Measurements from ENCODE around the gene IQGAP2. TPM values are rescaled to one million over a fixed set of nuclear protein-coding genes. Genes with fewer than 3 reads are reported as not detected.

Gene IQGAP2
- polyA plus RNA-seq, 2 donors = 1.4 to 2.0 TPM

GRCh38 chr5:76489877-76490688, 87.0 kb downstream of the IQGAP2 start:
- H3K27me3 ChIP-seq (ENCODE audit: control insufficient read depth in 1 of 2, insufficient read depth in 2 of 2, low read length in 2 of 2) = no peaks in the 10 kb centered on the region
- 89 to 90% methylated on average over 7 of the region's 7 CpGs for WGBS, 2 donors
- H3K27ac ChIP-seq (ENCODE audit: low read depth in 2 of 2, low read length in 1 of 2) = no peak overlapping the region
- no peaks in the 10 kb centered on the region for H3K4me1 ChIP-seq (ENCODE audit: control insufficient read depth in 2 of 2, insufficient read depth in 2 of 2, low read length in 1 of 2)
- no peak overlapping the region for H3K4me3 ChIP-seq (ENCODE audit: low read depth in 1 of 2, low read length in 2 of 2)
- no peaks in the 10 kb centered on the region for H3K36me3 ChIP-seq (ENCODE audit: control insufficient read depth in 2 of 2, insufficient read depth in 2 of 2, low read length in 1 of 2)
- H3K9me3 ChIP-seq (ENCODE audit: control insufficient read depth in 2 of 2, insufficient read depth in 1 of 2, low read depth in 1 of 2, low read length in 1 of 2) = no peaks in the 10 kb centered on the region

DNA sequence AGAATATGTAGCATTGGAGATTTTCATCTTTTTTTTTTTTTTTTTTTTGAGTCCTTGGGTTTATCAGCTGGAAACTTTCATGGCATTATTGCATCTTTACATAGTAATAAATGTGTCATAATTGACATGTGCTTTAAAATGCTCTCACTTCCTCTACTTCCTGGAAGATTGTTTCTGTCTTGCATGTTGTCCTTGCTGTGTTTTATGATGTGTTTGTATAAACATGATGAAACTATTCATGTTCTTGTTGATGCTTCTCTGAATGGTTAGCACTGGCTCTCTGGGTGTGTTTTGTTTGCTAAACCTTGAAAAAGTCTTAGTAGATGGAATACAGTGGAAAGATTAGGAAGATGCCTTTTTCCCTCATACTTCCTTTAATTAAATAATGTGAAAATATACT, 87.9 kb downstream of the IQGAP2 start:
- Histone ChIP-seq H3K4me1 (ENCODE audit: control insufficient read depth in 2 of 2, insufficient read depth in 2 of 2, low read length in 1 of 2) (no peaks in the 10 kb centered on the region), H3K9me3 (ENCODE audit: control insufficient read depth in 2 of 2, insufficient read depth in 1 of 2, low read depth in 1 of 2, low read length in 1 of 2) (no peaks in the 10 kb centered on the region), H3K36me3 (ENCODE audit: control insufficient read depth in 2 of 2, insufficient read depth in 2 of 2, low read length in 1 of 2) (no peaks in the 10 kb centered on the region), H3K27ac (ENCODE audit: low read depth in 2 of 2, low read length in 1 of 2) (no peak overlapping the region), H3K27me3 (ENCODE audit: control insufficient read depth in 1 of 2, insufficient read depth in 2 of 2, low read length in 2 of 2) (no peaks in the 10 kb centered on the region), H3K4me3 (ENCODE audit: low read depth in 1 of 2, low read length in 2 of 2) (no peak overlapping the region)

DNA sequence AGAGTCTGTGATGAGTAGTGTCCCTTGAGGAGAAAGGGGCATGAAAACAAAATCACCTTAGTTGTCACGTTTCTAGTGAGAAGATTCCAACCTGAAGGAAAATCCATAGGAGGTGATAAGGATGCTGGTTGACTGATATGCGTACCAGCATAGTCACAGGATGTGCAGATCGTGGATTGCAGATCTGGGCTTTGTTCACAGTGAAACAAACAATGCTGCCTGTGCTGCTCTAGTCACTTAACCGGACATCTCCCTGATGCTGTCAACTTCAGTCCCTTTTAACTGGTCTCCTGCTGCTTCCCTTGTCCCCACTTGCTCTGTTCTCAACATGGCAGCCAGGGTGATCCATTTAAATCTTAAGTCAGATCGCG, 89.7 kb downstream of the IQGAP2 start:
- no peaks in the 10 kb centered on the region for H3K4me1 ChIP-seq (ENCODE audit: control insufficient read depth in 2 of 2, insufficient read depth in 2 of 2, low read length in 1 of 2)
- H3K4me3 ChIP-seq (ENCODE audit: low read depth in 1 of 2, low read length in 2 of 2) = no peak overlapping the region
- H3K9me3 ChIP-seq (ENCODE audit: control insufficient read depth in 2 of 2, insufficient read depth in 1 of 2, low read depth in 1 of 2, low read length in 1 of 2) = no peaks in the 10 kb centered on the region
- no peak overlapping the region for H3K27ac ChIP-seq (ENCODE audit: low read depth in 2 of 2, low read length in 1 of 2)
- 81 to 85% methylated on average over 6 of the region's 6 CpGs for WGBS, 2 donors
- H3K27me3 ChIP-seq (ENCODE audit: control insufficient read depth in 1 of 2, insufficient read depth in 2 of 2, low read length in 2 of 2) = no peaks in the 10 kb centered on the region
- no peaks in the 10 kb centered on the region for H3K36me3 ChIP-seq (ENCODE audit: control insufficient read depth in 2 of 2, insufficient read depth in 2 of 2, low read length in 1 of 2)

- H3K4me1 ChIP-seq (ENCODE audit: control insufficient read depth in 2 of 2, insufficient read depth in 2 of 2, low read length in 1 of 2) = no peaks in the 10 kb centered on the region
- H3K4me3 ChIP-seq (ENCODE audit: low read depth in 1 of 2, low read length in 2 of 2) = no peak overlapping the region
- no peaks in the 10 kb centered on the region for H3K36me3 ChIP-seq (ENCODE audit: control insufficient read depth in 2 of 2, insufficient read depth in 2 of 2, low read length in 1 of 2)
- no peaks in the 10 kb centered on the region for H3K27me3 ChIP-seq (ENCODE audit: control insufficient read depth in 1 of 2, insufficient read depth in 2 of 2, low read length in 2 of 2)
- H3K9me3 ChIP-seq (ENCODE audit: control insufficient read depth in 2 of 2, insufficient read depth in 1 of 2, low read depth in 1 of 2, low read length in 1 of 2) = no peaks in the 10 kb centered on the region
- WGBS, 2 donors = 84 to 88% methylated on average over 8 of the region's 8 CpGs
- H3K27ac ChIP-seq (ENCODE audit: low read depth in 2 of 2, low read length in 1 of 2) = no peak overlapping the region
Observed at GRCh38 chr5:76493190-76493837, 90.2 kb downstream of the IQGAP2 start.

GRCh38 chr5:76494201-76494600, 91.1 kb downstream of the IQGAP2 start:
- Histone ChIP-seq H3K36me3 (ENCODE audit: control insufficient read depth in 2 of 2, insufficient read depth in 2 of 2, low read length in 1 of 2) (no peaks in the 10 kb centered on the region), H3K9me3 (ENCODE audit: control insufficient read depth in 2 of 2, insufficient read depth in 1 of 2, low read depth in 1 of 2, low read length in 1 of 2) (no peaks in the 10 kb centered on the region), H3K27me3 (ENCODE audit: control insufficient read depth in 1 of 2, insufficient read depth in 2 of 2, low read length in 2 of 2) (no peaks in the 10 kb centered on the region), H3K4me1 (ENCODE audit: control insufficient read depth in 2 of 2, insufficient read depth in 2 of 2, low read length in 1 of 2) (no peaks in the 10 kb centered on the region), H3K27ac (ENCODE audit: low read depth in 2 of 2, low read length in 1 of 2) (no peak overlapping the region), H3K4me3 (ENCODE audit: low read depth in 1 of 2, low read length in 2 of 2) (no peak overlapping the region)
- 91 to 93% methylated on average over 4 of the region's 4 CpGs for WGBS, 2 donors

DNA sequence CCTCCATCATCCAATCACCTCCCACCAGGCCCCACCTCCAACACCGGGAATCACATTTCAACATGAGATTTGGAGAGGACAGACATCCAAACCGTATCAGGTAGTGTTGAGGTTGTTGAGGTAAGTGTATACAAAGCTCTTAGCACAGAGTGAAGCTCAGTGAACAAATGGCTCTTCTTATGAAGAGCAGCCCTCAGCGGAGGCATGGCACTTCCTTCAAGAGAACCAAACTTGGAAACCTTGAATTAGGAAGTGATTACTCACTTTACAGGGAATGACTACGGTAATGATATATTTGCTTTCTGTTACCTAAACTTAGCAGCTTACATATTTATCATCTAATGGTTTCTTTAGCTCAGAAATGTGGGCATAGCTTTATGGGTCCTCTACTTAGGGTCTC, 92.8 kb downstream of the IQGAP2 start:
- H3K27me3 ChIP-seq (ENCODE audit: control insufficient read depth in 1 of 2, insufficient read depth in 2 of 2, low read length in 2 of 2) = no peaks in the 10 kb centered on the region
- H3K36me3 ChIP-seq (ENCODE audit: control insufficient read depth in 2 of 2, insufficient read depth in 2 of 2, low read length in 1 of 2) = no peaks in the 10 kb centered on the region
- H3K9me3 ChIP-seq (ENCODE audit: control insufficient read depth in 2 of 2, insufficient read depth in 1 of 2, low read depth in 1 of 2, low read length in 1 of 2) = no peaks in the 10 kb centered on the region
- 84 to 92% methylated on average over 4 of the region's 4 CpGs for WGBS, 2 donors
- no peaks in the 10 kb centered on the region for H3K4me1 ChIP-seq (ENCODE audit: control insufficient read depth in 2 of 2, insufficient read depth in 2 of 2, low read length in 1 of 2)
- no peak overlapping the region for H3K27ac ChIP-seq (ENCODE audit: low read depth in 2 of 2, low read length in 1 of 2)
- no peak overlapping the region for H3K4me3 ChIP-seq (ENCODE audit: low read depth in 1 of 2, low read length in 2 of 2)

DNA sequence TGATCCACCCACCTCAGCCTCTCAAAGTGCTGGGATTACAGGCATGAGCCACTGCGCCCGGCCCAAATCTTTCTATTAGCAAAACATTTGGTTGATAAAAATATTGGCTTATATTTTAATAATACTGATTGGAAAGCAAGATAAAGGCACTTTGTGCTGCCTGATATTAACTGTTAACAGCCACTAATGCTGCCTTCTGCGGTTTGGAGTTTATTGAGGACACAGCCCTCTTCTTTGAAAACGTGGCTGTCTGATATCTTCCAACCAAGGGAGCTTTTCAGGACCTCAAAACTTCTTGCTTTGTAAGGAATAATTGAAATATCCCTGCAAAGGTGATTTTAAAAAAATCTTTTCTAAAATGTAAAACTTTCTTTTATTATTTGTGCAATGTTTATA, 94.0 kb downstream of the IQGAP2 start:
- H3K4me3 ChIP-seq (ENCODE audit: low read depth in 1 of 2, low read length in 2 of 2) = no peak overlapping the region
- H3K4me1 ChIP-seq (ENCODE audit: control insufficient read depth in 2 of 2, insufficient read depth in 2 of 2, low read length in 1 of 2) = no peaks in the 10 kb centered on the region
- H3K36me3 ChIP-seq (ENCODE audit: control insufficient read depth in 2 of 2, insufficient read depth in 2 of 2, low read length in 1 of 2) = no peaks in the 10 kb centered on the region
- 71 to 83% methylated on average over 4 of the region's 4 CpGs for WGBS, 2 donors
- no peak overlapping the region for H3K27ac ChIP-seq (ENCODE audit: low read depth in 2 of 2, low read length in 1 of 2)
- no peaks in the 10 kb centered on the region for H3K9me3 ChIP-seq (ENCODE audit: control insufficient read depth in 2 of 2, insufficient read depth in 1 of 2, low read depth in 1 of 2, low read length in 1 of 2)
- H3K27me3 ChIP-seq (ENCODE audit: control insufficient read depth in 1 of 2, insufficient read depth in 2 of 2, low read length in 2 of 2) = no peaks in the 10 kb centered on the region

DNA sequence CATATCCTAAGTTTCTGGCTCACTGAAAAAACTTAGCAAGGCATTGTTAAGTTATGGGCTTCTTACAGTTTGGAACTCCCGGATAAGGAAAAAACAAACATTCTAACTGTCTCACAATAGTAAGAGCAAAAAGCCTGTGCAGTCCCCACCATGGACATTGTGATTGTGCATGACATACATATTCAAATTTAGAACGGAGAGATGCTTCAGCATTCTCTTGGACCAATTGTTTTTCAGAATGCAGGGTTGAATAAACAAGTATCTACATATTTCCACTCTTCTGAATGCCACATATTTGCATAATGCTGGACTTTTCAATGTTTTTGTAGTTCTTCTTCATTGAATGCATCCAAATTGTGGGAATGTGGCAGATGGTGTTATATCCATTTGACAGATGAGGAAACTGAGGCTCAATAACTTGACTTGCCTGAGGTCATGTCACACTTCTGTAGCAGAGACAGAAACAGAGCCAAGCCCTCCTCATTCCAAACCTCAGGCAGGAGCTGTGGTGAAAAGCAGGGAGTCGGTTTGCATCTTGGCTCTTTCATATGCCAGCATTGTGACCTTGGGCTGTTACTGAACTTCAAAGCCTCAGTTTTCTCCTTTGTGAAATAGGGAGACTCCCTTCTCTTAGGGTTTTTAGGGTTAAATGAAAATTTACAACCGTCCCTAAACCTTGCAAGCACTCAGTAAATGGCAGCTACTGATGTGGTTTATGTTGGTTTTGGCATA, 95.1 kb downstream of the IQGAP2 start:
- no peak overlapping the region for H3K27ac ChIP-seq (ENCODE audit: low read depth in 2 of 2, low read length in 1 of 2)

DNA sequence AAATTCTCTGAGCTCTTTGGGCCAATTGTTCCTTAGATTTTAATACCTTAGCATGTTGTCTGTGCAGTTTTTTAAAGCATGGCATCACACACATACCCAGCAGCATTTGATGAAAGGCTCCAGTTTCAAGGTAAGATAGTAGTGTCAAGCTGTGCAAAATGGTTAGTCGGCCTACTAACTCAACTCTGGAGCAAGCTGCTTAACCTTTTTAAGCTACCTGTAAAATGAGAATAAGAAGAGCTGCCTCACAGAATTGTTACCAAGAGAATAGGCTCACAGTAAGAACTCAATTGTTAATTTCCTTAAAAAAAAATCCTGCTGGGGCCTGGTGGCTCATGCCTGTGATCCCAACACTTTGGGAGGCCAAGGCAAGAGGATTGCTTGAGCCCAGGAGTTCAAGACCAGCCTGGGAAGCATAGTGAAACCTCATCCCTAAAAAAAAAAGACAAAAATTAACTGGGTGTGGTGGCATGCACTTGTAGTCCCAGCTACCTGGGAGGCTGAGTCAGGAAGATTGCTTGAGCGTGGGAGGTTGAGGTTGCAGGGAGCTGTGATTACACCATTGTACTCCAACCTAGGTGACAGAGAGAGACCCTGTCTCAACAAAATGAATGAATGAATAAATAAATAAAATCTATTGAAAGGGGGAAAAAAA, 96.5 kb downstream of the IQGAP2 start:
- H3K27me3 ChIP-seq (ENCODE audit: control insufficient read depth in 1 of 2, insufficient read depth in 2 of 2, low read length in 2 of 2) = no peaks in the 10 kb centered on the region
- no peaks in the 10 kb centered on the region for H3K9me3 ChIP-seq (ENCODE audit: control insufficient read depth in 2 of 2, insufficient read depth in 1 of 2, low read depth in 1 of 2, low read length in 1 of 2)
- no peaks in the 10 kb centered on the region for H3K36me3 ChIP-seq (ENCODE audit: control insufficient read depth in 2 of 2, insufficient read depth in 2 of 2, low read length in 1 of 2)
- no peaks in the 10 kb centered on the region for H3K4me1 ChIP-seq (ENCODE audit: control insufficient read depth in 2 of 2, insufficient read depth in 2 of 2, low read length in 1 of 2)
- H3K4me3 ChIP-seq (ENCODE audit: low read depth in 1 of 2, low read length in 2 of 2) = no peak overlapping the region
- H3K27ac ChIP-seq (ENCODE audit: low read depth in 2 of 2, low read length in 1 of 2) = no peak overlapping the region
- WGBS, 2 donors = 96% methylated on average over 2 of the region's 2 CpGs

More for the DNA sequence above, 95.1 kb downstream of the IQGAP2 start:
- H3K4me3 ChIP-seq (ENCODE audit: low read depth in 1 of 2, low read length in 2 of 2) = no peak overlapping the region
- WGBS, 2 donors = 65 to 75% methylated on average over 4 of the region's 4 CpGs
- H3K4me1 ChIP-seq (ENCODE audit: control insufficient read depth in 2 of 2, insufficient read depth in 2 of 2, low read length in 1 of 2) = no peaks in the 10 kb centered on the region
- H3K9me3 ChIP-seq (ENCODE audit: control insufficient read depth in 2 of 2, insufficient read depth in 1 of 2, low read depth in 1 of 2, low read length in 1 of 2) = no peaks in the 10 kb centered on the region
- H3K27me3 ChIP-seq (ENCODE audit: control insufficient read depth in 1 of 2, insufficient read depth in 2 of 2, low read length in 2 of 2) = no peaks in the 10 kb centered on the region
- no peaks in the 10 kb centered on the region for H3K36me3 ChIP-seq (ENCODE audit: control insufficient read depth in 2 of 2, insufficient read depth in 2 of 2, low read length in 1 of 2)

Data from esophagus (tissue), 2 donors.